Type B pancreatic cell (in vitro differentiated cells): ENCODE measurements around the gene QSOX1. TPM values are rescaled to one million over a fixed set of nuclear protein-coding genes. Genes with fewer than 3 reads are reported as not detected.

Source experiments
- DNase-seq: peaks from one replicate; pipeline ENCODE4 v3.0.0; 2021; ENCODE audit warnings: mixed read lengths; ENCODE audit not compliant: unreplicated experiment; ENCODE audit errors: extremely low spot score
- H3K27ac Mint-ChIP-seq: 2 replicates; pipeline ENCODE4 v1.8.0; 2021; ENCODE audit warnings: mild to moderate bottlenecking, mixed read lengths
- H3K27me3 Mint-ChIP-seq: 2 replicates; pipeline ENCODE4 v1.8.0; 2021; ENCODE audit warnings: mixed read lengths
- H3K36me3 Mint-ChIP-seq: 2 replicates; pipeline ENCODE4 v1.8.0; 2021; ENCODE audit warnings: mixed read lengths
- H3K4me1 Mint-ChIP-seq: one replicate; pipeline ENCODE4 v1.8.0; 2021; ENCODE audit warnings: mixed read lengths; ENCODE audit not compliant: unreplicated experiment
- H3K4me3 Mint-ChIP-seq: 2 replicates; pipeline ENCODE4 v1.8.0; 2021; ENCODE audit warnings: mild to moderate bottlenecking, mixed read lengths
- H3K9me3 Mint-ChIP-seq: 2 replicates; pipeline ENCODE4 v1.8.0; 2021; ENCODE audit warnings: mixed read lengths
- CTCF ChIP-seq: fragments of 200-600 bp; sonication (generic); conservative IDR thresholded peaks from 2 replicates; pipeline ENCODE4 v1.5.0; 2021; ENCODE audit warnings: antibody characterized with exemption, mild to moderate bottlenecking
- total RNA-seq: library from RNA; stranded (reverse); gene quantifications from 2 replicates; pipeline ENCODE4 v1.2.1, GENCODE V29; 2021; ENCODE audit warnings: low replicate concordance

The QSOX1 gene
- total RNA-seq, 1 donor from 2014 or later = 96.0 TPM

GRCh38 chr1:180246579-180246978 lies 91.9 kb downstream of the QSOX1 start:
- no peaks in the 10 kb centered on the region for H3K36me3 Mint-ChIP-seq
- H3K4me1 Mint-ChIP-seq = peaks cover 4% of the 10 kb centered on the region
- H3K27ac Mint-ChIP-seq = no peak overlapping the region
- no peak for DNase-seq
- no peak overlapping the region for H3K4me3 Mint-ChIP-seq
- no peak for TF ChIP-seq CTCF
- peaks cover 64% of the 10 kb centered on the region for H3K27me3 Mint-ChIP-seq
- no peaks in the 10 kb centered on the region for H3K9me3 Mint-ChIP-seq

DNA sequence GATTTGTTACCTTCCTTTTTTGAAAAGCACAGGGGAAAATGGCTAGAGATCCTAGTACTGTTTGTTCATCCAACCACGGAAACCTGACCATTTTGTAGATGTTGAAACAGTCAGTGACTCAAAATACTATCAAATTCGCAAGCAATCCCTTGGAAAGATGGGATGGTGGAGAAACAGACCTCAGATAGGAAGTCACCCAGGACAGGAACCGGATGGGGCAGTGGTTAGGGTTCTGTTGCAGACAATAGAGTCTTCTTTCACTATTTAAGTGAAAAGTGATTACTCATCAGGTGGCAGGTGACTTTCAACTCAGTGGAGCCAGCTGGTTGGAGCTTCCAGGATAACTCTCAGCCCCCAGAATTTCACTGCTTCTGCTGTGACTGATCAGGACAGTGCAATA lies 92.4 kb downstream of the QSOX1 start:
- DNase-seq = no peak
- no peak for TF ChIP-seq CTCF
- H3K9me3 Mint-ChIP-seq = no peaks in the 10 kb centered on the region
- peaks cover 61% of the 10 kb centered on the region for H3K27me3 Mint-ChIP-seq
- no peak overlapping the region for H3K4me3 Mint-ChIP-seq
- no peak overlapping the region for H3K27ac Mint-ChIP-seq
- no peaks in the 10 kb centered on the region for H3K36me3 Mint-ChIP-seq
- H3K4me1 Mint-ChIP-seq = peaks cover 4% of the 10 kb centered on the region

- Mint-ChIP-seq H3K4me3 (no peak overlapping the region), H3K36me3 (no peaks in the 10 kb centered on the region), H3K27me3 (peaks cover 58% of the 10 kb centered on the region), H3K27ac (no peak overlapping the region), H3K9me3 (no peaks in the 10 kb centered on the region), H3K4me1 (peaks cover 4% of the 10 kb centered on the region)
- DNase-seq = no peak
- no peak for TF ChIP-seq CTCF
Measured at GRCh38 chr1:180247580-180247979, 92.9 kb downstream of the QSOX1 start.

DNA sequence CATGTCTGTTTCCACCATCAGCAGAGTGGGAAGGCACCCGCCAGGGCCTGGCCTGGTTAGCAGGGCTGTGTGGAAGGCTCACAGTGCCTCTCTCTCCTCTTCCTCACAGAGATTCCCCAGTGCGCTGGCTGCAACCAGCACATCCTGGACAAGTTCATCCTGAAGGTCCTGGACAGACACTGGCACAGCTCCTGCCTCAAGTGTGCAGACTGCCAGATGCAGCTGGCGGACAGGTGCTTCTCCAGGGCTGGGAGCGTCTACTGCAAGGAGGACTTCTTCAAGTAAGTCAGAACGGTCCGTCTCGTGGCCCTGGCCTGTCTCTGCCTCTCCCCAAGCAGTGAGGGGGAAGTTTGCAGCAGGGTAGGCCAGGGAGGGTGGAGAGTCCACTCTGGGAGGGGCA lies 93.5 kb downstream of the QSOX1 start:
- no peak for TF ChIP-seq CTCF
- Mint-ChIP-seq H3K36me3 (no peaks in the 10 kb centered on the region), H3K27ac (no peak overlapping the region), H3K9me3 (no peaks in the 10 kb centered on the region), H3K27me3 (peaks cover 55% of the 10 kb centered on the region), H3K4me1 (peaks cover 4% of the 10 kb centered on the region), H3K4me3 (no peak overlapping the region)
- no peak for DNase-seq

DNA sequence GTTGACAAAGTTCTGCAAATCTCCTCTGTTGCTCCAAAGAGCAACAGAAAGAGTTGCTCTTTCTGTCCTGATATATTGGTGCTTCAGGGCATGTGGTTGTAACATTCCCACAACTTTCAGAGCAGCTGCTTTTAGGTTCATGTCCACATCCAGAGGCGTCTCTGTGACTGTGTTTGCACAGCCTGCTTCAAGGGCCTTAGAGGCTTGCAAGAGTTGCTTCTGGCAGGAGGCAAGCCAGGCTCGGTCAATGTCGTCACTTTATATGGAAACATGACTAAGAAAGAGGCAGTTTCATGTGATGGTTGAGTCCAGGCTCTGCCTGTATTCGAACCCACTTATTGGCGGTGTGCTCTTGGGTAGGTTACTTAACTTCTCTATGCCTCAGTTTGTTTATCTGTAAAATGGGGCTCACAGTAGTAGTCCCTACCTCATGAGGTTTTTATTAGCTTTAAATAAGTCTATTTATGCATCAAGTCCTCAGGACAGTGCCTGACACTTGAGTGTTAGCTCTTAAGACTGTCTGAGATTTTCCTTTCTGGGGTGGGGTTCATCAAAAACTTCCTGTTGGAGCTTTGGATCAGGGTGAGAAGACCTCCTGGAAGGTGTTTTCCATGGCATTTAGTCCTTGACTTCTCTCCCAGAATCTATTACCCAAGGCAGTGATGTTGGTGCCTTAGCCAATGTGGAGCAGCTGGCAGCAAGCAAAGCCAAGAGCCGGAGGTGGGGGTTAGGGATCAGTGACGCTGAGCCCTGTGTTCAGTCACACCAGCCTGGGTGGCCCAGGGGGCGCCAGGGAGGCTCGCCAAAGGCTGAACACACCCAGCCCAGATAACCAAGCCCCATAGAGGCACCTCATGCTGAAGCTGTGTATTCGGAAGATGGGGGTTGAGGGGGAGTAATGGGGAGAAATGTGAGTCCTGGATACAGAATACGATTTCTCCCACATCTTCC lies 94.3 kb downstream of the QSOX1 start:
- Mint-ChIP-seq H3K27ac (no peak overlapping the region), H3K36me3 (no peaks in the 10 kb centered on the region), H3K4me1 (peaks cover 9% of the 10 kb centered on the region), H3K27me3 (peaks cover 49% of the 10 kb centered on the region), H3K9me3 (no peaks in the 10 kb centered on the region), H3K4me3 (no peak overlapping the region)
- DNase-seq = no peak
- no peak for TF ChIP-seq CTCF
